Fibroblast of skin of left biceps (primary cell): ENCODE data around the gene SPATS2L.

Experiments used
- DNase-seq, 2 experiments: peaks; one replicate each; pipeline ENCODE4 v3.0.0-alpha.2; 2013; ENCODE audit warnings: low read depth in 2 of 2

The SPATS2L gene

DNA sequence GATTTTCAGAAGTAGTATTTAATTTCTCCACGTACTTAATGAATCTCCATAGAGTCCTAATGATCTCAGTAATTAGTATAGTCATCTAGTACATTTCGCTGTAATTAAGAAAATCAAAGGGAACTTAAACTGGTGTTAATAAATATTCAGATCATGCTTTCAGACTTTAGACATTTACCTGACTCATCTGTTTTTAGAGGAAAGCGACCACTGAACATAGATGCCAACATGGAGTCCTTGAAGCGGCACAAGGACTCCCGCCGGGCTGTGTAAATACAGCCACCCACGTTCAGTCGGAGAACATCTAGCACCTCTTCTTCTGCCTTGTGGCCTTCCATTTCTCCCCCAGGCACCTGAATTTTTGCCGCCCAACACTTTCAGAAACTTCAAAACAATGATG, 200.2 kb downstream of the SPATS2L start:
- DNase-seq, result no peak

GRCh38 chr2:200507179-200507578, 200.7 kb downstream of the SPATS2L start:
- DNase-seq, result no peak

DNA sequence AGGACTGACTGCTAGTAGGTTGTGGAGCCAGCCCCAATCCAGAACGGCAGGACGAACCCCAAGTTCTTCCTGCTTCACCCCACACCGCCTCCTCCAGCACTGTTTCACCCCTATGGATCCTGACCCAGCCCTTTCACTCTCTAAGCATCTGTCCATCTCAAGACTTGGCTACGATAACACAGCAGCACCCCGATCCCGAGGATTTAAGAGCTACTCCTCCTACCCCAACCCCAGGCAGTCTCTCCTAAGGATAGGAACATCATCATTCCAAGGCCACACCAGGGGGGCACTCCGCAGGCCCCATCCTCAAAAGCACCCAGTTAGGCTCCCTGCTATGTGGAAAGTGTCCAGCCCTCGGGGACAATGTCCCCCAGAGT, 202.7 kb downstream of the SPATS2L start:
- DNase-seq, result no peak

DNA sequence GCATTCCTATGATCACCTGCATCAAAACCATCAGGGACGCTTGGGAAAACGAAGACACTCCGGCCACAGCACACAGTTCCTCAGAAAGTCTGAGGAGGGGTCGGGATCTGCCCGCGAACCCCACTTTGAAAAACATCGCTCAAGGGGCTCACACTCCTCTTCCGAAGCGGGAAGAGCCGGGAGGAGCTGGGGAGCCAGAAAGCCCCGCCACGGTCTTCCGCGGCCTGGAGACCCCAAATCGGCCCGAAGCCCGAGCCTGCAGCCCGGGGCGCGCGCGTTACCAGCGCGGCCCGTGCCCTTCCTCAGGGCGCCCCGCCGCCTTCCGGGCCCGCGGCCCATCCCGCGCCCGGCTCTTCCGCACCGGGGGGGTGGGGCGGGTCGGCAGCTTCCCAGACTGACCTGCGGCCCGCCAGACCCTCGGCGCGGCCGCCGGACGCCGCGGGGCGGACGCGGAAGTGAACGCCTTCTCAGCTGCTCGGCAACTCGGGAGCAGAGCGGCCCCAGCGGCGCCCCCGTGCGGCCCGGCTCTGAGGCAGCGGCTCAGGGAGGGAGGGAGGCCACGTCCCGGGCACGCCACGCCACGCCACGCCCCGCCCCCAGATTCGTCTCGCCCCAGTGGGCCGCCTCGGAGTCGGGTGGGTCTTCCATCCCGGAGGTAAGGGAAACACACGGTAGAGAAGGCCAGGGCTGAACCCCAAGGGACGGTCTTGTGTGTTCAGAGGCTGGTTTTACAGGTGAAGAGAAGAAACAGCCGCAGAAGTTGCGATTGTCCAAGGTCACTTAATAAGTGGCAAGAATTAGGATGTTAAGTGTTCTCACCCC, 203.3 kb downstream of the SPATS2L start, which contains the start of gene KCTD18:
KCTD18 (minus strand) TSS at position 457 of the 822 bp plus-strand sequence. CDS start 3,052 bp downstream, outside the sequence.
- DNase-seq, result peak; percentile 47 to 50

GRCh38 chr2:200515155-200515554, 208.7 kb downstream of the SPATS2L start:
- DNase-seq, result no peak

GRCh38 chr2:200523158-200523557, 216.7 kb downstream of the SPATS2L start:
- no peak for DNase-seq

- no peak for DNase-seq
These were observed 217.1 kb downstream of the SPATS2L start for GRCh38 chr2:200523604-200524003.

DNA sequence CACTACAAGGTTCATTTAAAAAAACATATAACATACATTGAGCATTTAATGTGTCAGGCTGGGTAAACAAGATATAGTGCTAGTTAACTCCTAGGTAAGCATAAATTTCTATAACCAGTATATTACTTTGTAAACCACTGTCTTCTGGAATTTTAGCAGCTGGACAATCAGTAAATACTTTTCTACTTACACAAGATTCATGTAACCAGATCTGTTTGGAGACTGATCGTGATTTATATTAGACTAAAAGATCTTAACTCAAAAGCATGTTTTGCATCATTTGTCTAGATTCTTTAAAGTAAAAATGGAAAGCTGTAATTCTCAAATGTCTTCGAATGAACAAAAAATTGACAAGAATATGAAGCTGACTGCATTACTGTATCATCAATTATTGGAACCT, 218.6 kb downstream of the SPATS2L start:
- DNase-seq, result no peak

DNA sequence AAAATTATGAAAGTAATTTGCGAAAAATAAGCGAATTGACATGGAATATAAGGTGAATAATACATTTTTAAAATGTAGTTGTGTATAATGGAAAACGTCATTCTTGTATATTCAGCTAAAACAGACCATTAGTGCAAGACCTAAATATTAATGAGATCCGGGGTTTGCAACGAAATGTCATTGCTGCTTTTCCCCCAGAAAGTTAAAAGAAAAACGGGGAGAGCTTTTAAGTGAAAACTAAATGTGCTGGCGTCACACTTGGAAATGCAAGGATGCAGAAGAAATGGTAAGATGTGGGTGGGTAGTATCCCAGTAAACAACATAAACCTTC, 219.0 kb downstream of the SPATS2L start:
- DNase-seq, result no peak

DNA sequence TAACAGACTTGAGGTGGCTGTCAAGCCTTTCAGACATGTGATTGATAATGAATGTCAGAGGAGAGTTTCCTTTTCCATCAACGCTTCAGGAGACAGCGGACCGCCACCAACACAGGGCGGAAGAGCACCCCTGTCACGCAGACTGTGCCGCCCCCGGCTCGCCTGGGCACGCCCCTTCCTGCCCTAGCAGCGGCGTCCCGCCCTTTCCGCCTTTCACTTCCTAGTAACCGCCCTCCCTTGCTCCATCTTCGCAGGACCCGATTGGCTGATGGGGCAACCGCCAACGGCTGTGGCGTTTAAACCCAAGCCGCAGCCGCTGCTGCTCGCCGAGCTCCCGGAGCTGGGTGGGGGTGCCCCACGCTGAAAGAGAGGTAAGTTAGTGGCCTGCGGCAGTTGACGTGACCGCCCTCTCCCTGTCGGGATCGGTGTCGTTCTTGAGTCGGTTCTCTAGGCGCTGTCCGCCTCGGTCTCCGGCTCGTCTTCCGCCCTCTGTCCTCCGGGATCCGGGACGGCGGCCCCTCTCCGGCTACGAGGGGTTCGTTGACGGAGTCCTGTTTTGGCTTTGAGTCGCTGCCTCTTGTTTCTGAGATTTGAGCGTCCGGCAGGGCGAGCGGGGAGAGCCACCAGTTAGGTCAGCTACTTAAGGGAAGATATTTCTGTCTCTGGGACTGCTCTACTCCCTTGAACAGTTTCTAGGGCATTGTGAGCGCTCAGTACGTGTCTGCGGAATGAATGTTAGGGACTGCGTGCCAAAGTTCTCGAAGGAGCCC, 219.6 kb downstream of the SPATS2L start, which contains the start of gene SGO2:
SGO2 (plus strand) TSS at position 326 of the 770 bp plus-strand sequence. CDS start 6,769 bp downstream, outside the sequence.
- peak; percentile 65 to 73 for DNase-seq

- DNase-seq, result no peak
These were observed 221.7 kb downstream of the SPATS2L start for GRCh38 chr2:200528228-200528627.
